ENCODE measurements around the gene CENPX. TPM values are rescaled to one million over a fixed set of nuclear protein-coding genes. Genes with fewer than 3 reads are reported as not detected.
A peak's percentile ranks its signal among the peaks of the same experiment; 100 is the strongest.
"Not testable (repeated sequence)": the region's sequence is repeated elsewhere in the genome, so short reads cannot be mapped to it uniquely, and the experiment has no call there.

The CENPX gene
- total RNA-seq, 1 donor from 2014 or later = 158 TPM

DNA sequence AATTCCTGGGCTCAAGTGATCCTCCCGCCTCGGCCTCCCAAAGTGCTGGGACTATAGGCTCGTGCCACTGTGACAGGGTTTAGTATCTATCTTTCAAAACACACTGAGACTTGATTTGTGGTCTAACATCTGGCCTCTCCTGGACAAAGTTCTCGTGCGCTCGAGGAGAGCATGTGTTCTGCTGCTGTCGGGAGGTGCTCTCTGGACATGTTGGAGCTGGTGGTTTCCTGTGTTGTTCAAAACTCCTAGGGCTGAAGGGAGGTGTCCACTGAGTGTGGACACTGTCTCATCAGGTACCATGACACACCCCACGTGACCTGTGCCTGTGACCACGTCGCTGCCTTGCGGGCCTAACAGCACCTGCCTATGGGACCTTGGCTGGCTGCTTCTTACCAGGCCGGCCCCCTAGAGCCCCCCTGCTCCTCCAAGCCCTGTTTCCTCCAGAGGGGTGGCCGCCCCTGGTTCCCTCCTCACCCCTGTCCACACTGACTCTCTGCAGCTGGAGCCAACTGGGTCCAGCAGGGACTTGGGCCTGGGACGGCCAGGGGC is 23.3 kb upstream of the CENPX start:
- no peak for DNase-seq (ENCODE audit: low read depth)
- no peak overlapping the region for H3K4me3 ChIP-seq (ENCODE audit: low read depth, low read length)
- TF ChIP-seq, protein P1, sequence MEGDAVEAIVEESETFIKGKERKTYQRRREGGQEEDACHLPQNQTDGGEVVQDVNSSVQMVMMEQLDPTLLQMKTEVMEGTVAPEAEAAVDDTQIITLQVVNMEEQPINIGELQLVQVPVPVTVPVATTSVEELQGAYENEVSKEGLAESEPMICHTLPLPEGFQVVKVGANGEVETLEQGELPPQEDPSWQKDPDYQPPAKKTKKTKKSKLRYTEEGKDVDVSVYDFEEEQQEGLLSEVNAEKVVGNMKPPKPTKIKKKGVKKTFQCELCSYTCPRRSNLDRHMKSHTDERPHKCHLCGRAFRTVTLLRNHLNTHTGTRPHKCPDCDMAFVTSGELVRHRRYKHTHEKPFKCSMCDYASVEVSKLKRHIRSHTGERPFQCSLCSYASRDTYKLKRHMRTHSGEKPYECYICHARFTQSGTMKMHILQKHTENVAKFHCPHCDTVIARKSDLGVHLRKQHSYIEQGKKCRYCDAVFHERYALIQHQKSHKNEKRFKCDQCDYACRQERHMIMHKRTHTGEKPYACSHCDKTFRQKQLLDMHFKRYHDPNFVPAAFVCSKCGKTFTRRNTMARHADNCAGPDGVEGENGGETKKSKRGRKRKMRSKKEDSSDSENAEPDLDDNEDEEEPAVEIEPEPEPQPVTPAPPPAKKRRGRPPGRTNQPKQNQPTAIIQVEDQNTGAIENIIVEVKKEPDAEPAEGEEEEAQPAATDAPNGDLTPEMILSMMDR (conservative IDR thresholded peaks at IDR 0.05; ENCODE audit: low read depth, low read length) = no peak

DNA sequence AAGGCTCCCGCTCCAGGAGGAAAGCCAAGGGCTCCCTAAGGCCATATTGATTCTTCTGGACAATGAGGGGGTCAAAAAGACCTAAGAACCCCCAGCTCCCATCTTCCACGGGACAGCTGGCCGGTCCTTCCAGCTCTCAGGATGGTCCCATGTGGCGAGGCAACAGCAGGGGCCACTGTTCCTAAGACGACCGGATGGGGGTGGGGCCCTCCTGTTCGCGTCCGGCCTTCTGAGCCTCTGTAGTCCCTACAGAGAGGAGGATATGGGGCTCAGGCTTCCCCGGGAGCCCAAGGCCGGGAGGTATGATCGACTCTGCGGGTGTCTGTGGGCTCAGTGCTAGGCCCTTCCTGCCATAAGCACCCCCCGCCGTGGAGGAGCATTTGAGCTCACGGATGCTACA is 20.8 kb upstream of the CENPX start:
- no peak for DNase-seq (ENCODE audit: low read depth)
- TF ChIP-seq, protein P1 (conservative IDR thresholded peaks at IDR 0.05; ENCODE audit: low read depth, low read length) = no peak
- H3K4me3 ChIP-seq (ENCODE audit: low read depth, low read length) = no peak overlapping the region

- TF ChIP-seq, protein P1 (conservative IDR thresholded peaks at IDR 0.05; ENCODE audit: low read depth, low read length) = no peak
- DNase-seq (ENCODE audit: low read depth) = no peak
- no peak overlapping the region for H3K4me3 ChIP-seq (ENCODE audit: low read depth, low read length)
These were observed 20.0 kb upstream of the CENPX start for GRCh38 chr17:82042649-82043048.

- TF ChIP-seq, protein P1 (conservative IDR thresholded peaks at IDR 0.05; ENCODE audit: low read depth, low read length) = no peak
- DNase-seq (ENCODE audit: low read depth) = no peak
- H3K4me3 ChIP-seq (ENCODE audit: low read depth, low read length) = no peak overlapping the region
These were observed 18.6 kb upstream of the CENPX start for GRCh38 chr17:82041144-82041814.

GRCh38 chr17:82039695-82040299 is 17.1 kb upstream of the CENPX start:
- DNase-seq (ENCODE audit: low read depth) = no peak
- H3K4me3 ChIP-seq (ENCODE audit: low read depth, low read length) = no peak overlapping the region
- TF ChIP-seq, protein P1 (conservative IDR thresholded peaks at IDR 0.05; ENCODE audit: low read depth, low read length) = no peak

GRCh38 chr17:82038796-82039409 is 16.2 kb upstream of the CENPX start:
- DNase-seq (ENCODE audit: low read depth); H3K4me3 ChIP-seq (ENCODE audit: low read depth, low read length): not testable (repeated sequence)

GRCh38 chr17:82037889-82038195 is 15.2 kb upstream of the CENPX start:
- peak overlapping the region; percentile 70 for H3K4me3 ChIP-seq (ENCODE audit: low read depth, low read length)
- DNase-seq (ENCODE audit: low read depth) = no peak
- TF ChIP-seq, protein P1 (conservative IDR thresholded peaks at IDR 0.05; ENCODE audit: low read depth, low read length) = no peak
